HG02884 (cell line): ENCODE data around the gene JPH4.

Experiments used
- ATAC-seq: cut with Tn5 transposase; IDR thresholded peaks from one replicate; pipeline ENCODE4 v1.9.1; 2021; ENCODE audit warnings: mild to moderate bottlenecking, moderate library complexity; ENCODE audit not compliant: unreplicated experiment

JPH4 gene

GRCh38 chr14:23578560-23579310 lies at the start of gene JPH4:
TSS of gene JPH4 (minus strand) at chr14:23578790. CDS start at chr14:23577453, 1,337 bp downstream.
- ATAC-seq, result no peak

GRCh38 chr14:23627961-23628360 lies 49.4 kb upstream of the JPH4 start:
- no peak for ATAC-seq

GRCh38 chr14:23626946-23627345 lies 48.4 kb upstream of the JPH4 start:
- ATAC-seq, result no peak

GRCh38 chr14:23624830-23625404 lies 46.3 kb upstream of the JPH4 start:
- ATAC-seq, result no peak

- no peak for ATAC-seq
Observed at GRCh38 chr14:23623962-23624361, 45.4 kb upstream of the JPH4 start.

GRCh38 chr14:23622990-23623389 lies 44.4 kb upstream of the JPH4 start:
- ATAC-seq, result no peak

GRCh38 chr14:23621932-23622730 lies 43.5 kb upstream of the JPH4 start:
- no peak for ATAC-seq

- ATAC-seq, result no peak
Observed at GRCh38 chr14:23621204-23621931, 42.8 kb upstream of the JPH4 start.

- no peak for ATAC-seq
Observed at GRCh38 chr14:23620177-23620702, 41.6 kb upstream of the JPH4 start.

GRCh38 chr14:23618415-23618988 lies 39.9 kb upstream of the JPH4 start:
- no peak for ATAC-seq

GRCh38 chr14:23617539-23617938 lies 38.9 kb upstream of the JPH4 start:
- no peak for ATAC-seq

- ATAC-seq, result no peak
Observed at GRCh38 chr14:23615856-23616255, 37.3 kb upstream of the JPH4 start.

- ATAC-seq, result no peak
Observed at GRCh38 chr14:23614395-23614828, 35.8 kb upstream of the JPH4 start.

GRCh38 chr14:23613242-23614070 lies 34.9 kb upstream of the JPH4 start:
- ATAC-seq, result no peak

GRCh38 chr14:23612802-23613201 lies 34.2 kb upstream of the JPH4 start:
- ATAC-seq, result no peak

GRCh38 chr14:23612354-23612732 lies 33.8 kb upstream of the JPH4 start:
- ATAC-seq, result no peak

GRCh38 chr14:23610815-23611289 lies 32.3 kb upstream of the JPH4 start:
- no peak for ATAC-seq

- no peak for ATAC-seq
Observed at GRCh38 chr14:23610090-23610814, 31.7 kb upstream of the JPH4 start.
